Measurements from ENCODE around the gene PRICKLE1. TPM values are rescaled to one million over a fixed set of nuclear protein-coding genes. Genes with fewer than 3 reads are reported as not detected.

The PRICKLE1 gene
- total and polyA plus RNA-seq, 9 of the 15 experiments (the other 6 are each of a cell fraction or from before 2014, with no cell fraction given), result 0.22 to 0.85 (median 0.31) TPM

- TF ChIP-seq ZNF165 (CRISPR knock-in tag; IDR thresholded peaks at IDR 0.05; ENCODE audit: borderline replicate concordance) (no peak), POLR2H (tag; IDR thresholded peaks at IDR 0.05; ENCODE audit: low read depth) (0 out of 2 replicates have a peak, but pooled peaks have one; percentile 41), KLF1 (tag; IDR thresholded peaks at IDR 0.05) (no peak), SMARCE1 (IDR thresholded peaks at IDR 0.05) (no peak), ZBTB33 (CRISPR knock-in tag; IDR thresholded peaks at IDR 0.05) (no peak), CREB3 (tag; conservative IDR thresholded peaks at IDR 0.05; ENCODE audit: low read depth) (no peak), PHF20 (IDR thresholded peaks at IDR 0.05; ENCODE audit: partially characterized antibody) (no peak), EP300 (IDR thresholded peaks at IDR 0.05; ENCODE audit: low read length) (no peak; the same call in 1 of the 2 replicates), EP400 (IDR thresholded peaks at IDR 0.05) (peak; percentile 38), TAF9B (IDR thresholded peaks at IDR 0.05; ENCODE audit: partially characterized antibody) (peak; percentile 4), BRD9 (IDR thresholded peaks at IDR 0.05; ENCODE audit: low read depth, partially characterized antibody) (no peak), CHD1 (IDR thresholded peaks at IDR 0.05; ENCODE audit: low read length) (no peak)
Measured at GRCh38 chr12:42421844-42422779, 167.4 kb downstream of the PRICKLE1 start (continued).
